T-helper 17 cell (primary cell): ENCODE measurements around the gene YRDC. TPM values are rescaled to one million over a fixed set of nuclear protein-coding genes. Genes with fewer than 3 reads are reported as not detected.

Experiments used
- ATAC-seq: fragments of 150-1000 bp; cut with Tn5 transposase; 2 replicates; pipeline ENCODE4 v1.10.0; 2021; ENCODE audit warnings: mild to moderate bottlenecking, moderate library complexity
- DNase-seq, 3 donors: peaks; one replicate each; pipeline versions ENCODE4 v3.0.0 to v3.0.0-alpha.2; 2020 to 2021
- H3K9me3 ChIP-seq: one replicate; pipeline ENCODE4 v1.7.0; 2013; ENCODE audit warnings: low read length, mild to moderate bottlenecking; ENCODE audit not compliant: control insufficient read depth, poor library complexity, severe bottlenecking
- H3K27ac Mint-ChIP-seq: one replicate; pipeline ENCODE4 v1.8.0; 2022; ENCODE audit warnings: mild to moderate bottlenecking, moderate library complexity, mixed read lengths
- H3K27me3 Mint-ChIP-seq: one replicate; pipeline ENCODE4 v1.8.0; 2022; ENCODE audit warnings: mixed read lengths
- H3K36me3 Mint-ChIP-seq: one replicate; pipeline ENCODE4 v1.8.0; 2022; ENCODE audit warnings: low read depth, mixed read lengths
- H3K4me1 Mint-ChIP-seq: one replicate; pipeline ENCODE4 v1.8.0; 2022; ENCODE audit warnings: mild to moderate bottlenecking, mixed read lengths
- H3K4me3 Mint-ChIP-seq: one replicate; pipeline ENCODE4 v1.8.0; 2022; ENCODE audit warnings: mild to moderate bottlenecking, moderate library complexity, mixed read lengths
- total RNA-seq, 4 donors: library from RNA in 2 of 4; stranded (reverse) in 2 of 4; gene quantifications; one replicate each; pipeline ENCODE4 v1.2.3 and lab custom pipeline; 2022 to 2026

YRDC gene
- total RNA-seq, 2 donors from 2014 or later: 26.7 to 31.9 TPM

DNA sequence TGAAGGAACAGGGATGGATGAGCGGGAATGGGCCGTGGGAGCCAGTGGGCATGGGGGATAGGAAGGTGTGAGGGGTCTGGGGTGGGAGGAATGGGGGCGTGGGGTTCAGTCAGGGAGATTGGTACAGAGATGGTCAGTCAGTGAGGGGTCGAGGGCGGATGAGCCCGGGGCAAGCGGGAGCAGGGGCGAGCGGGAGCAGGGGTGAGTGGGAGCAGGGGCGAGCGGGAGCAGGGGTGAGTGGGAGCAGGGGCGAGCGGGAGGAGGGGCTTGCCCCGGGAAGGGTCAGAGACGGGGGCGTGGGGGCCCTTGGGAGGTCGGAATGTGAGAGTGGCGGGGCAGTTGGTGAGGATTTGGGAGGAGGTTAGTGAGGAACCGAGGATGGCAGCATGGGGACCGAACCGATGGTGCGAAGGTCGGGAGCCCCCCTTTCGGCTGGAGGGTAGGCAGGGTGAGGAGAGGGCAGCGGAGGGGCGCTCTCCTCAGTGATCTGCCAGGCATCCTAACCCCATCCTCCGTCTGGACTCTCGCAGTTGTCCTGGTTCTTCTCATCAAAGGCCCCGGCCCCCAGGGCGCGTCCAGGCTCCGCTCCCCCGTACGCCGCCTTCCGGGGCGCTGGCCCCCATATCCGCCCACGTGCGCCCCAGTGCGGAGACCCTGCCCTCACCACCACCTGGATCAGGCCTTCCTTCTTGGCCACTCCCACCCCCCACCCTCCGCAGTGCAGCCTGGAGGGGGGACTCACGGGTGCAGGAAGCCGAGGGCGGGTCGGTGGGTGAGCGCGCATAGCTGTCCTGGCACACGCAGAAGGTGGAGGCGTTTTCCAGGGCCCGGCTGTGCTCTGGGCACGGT, 54.3 kb downstream of the YRDC start:
- H3K9me3 ChIP-seq: no peaks in the 10 kb centered on the region
- no peak for ATAC-seq
- no peak for DNase-seq
- Mint-ChIP-seq H3K27ac (no peak overlapping the region), H3K4me3 (peak overlapping the region; percentile 85), H3K36me3 (peaks cover 2% of the 10 kb centered on the region), H3K4me1 (peaks cover 3% of the 10 kb centered on the region), H3K27me3 (peaks cover 51% of the 10 kb centered on the region)

Other genes with a start within 250 kb of the YRDC start
- gene GNL2, start 212.3 kb downstream of the YRDC start, total RNA-seq: 10 to 100 TPM; 54.9 to 59.9 TPM
- not detected for gene RSPO1, start 173.3 kb downstream of the YRDC start, total RNA-seq
- under 1 TPM; 0.70 TPM for gene CDCA8, start 115.7 kb downstream of the YRDC start, total RNA-seq
- gene EPHA10, start 43.1 kb downstream of the YRDC start, total RNA-seq: under 1 TPM; 0.34 to 0.75 TPM
- gene MANEAL, start 14.4 kb downstream of the YRDC start, total RNA-seq: under 1 TPM; 0.73 to 0.92 TPM
- gene C1orf122, start 418 bp downstream of the YRDC start, total RNA-seq: 10 to 100 TPM; 13.0 to 13.2 TPM
- gene MTF1, start 51.4 kb upstream of the YRDC start, total RNA-seq: 10 to 100 TPM; 25.5 to 26.6 TPM
- gene INPP5B, start 138.8 kb upstream of the YRDC start, total RNA-seq: 10 to 100 TPM; 16.7 to 24.5 TPM
- gene SF3A3, start 181.8 kb upstream of the YRDC start, total RNA-seq: 10 to 100 TPM; 43.9 to 48.8 TPM
- gene FHL3, start 197.3 kb upstream of the YRDC start, total RNA-seq: 1 to 10 TPM; 3.6 to 4.9 TPM
- gene UTP11, start 204.5 kb upstream of the YRDC start, total RNA-seq: 10 to 100 TPM in 1 of 2 donors, 1 to 10 TPM in 1; 8.7 to 12.3 TPM
- under 1 TPM in 1 of 2 donors, not detected in 1; 0.17 TPM for gene POU3F1, start 238.6 kb upstream of the YRDC start, total RNA-seq